ENCODE data around the gene RS1.
A peak's percentile ranks its signal among the peaks of the same experiment; 100 is the strongest.

Gene RS1

GRCh38 chrX:18668071-18668835 lies 3.7 kb downstream of the RS1 start:
- peak; percentile 5 for DNase-seq

GRCh38 chrX:18666614-18667013 lies 5.3 kb downstream of the RS1 start:
- no peak for DNase-seq

GRCh38 chrX:18664947-18665346 lies 7.0 kb downstream of the RS1 start:
- no peak for DNase-seq

GRCh38 chrX:18661273-18661672 lies 10.6 kb downstream of the RS1 start:
- DNase-seq: no peak

- no peak for DNase-seq
These were observed 16.8 kb downstream of the RS1 start for GRCh38 chrX:18654875-18655836.

GRCh38 chrX:18652636-18653035 lies 19.3 kb downstream of the RS1 start:
- DNase-seq: no peak

- DNase-seq: no peak
These were observed 21.2 kb downstream of the RS1 start for GRCh38 chrX:18650662-18651061.

- DNase-seq: no peak
These were observed 22.4 kb downstream of the RS1 start for GRCh38 chrX:18649498-18649951.

- DNase-seq: no peak
These were observed 24.3 kb downstream of the RS1 start for GRCh38 chrX:18647621-18648020.

- no peak for DNase-seq
These were observed 28.1 kb downstream of the RS1 start for GRCh38 chrX:18643853-18644252.

GRCh38 chrX:18643243-18643642 lies 28.7 kb downstream of the RS1 start:
- no peak for DNase-seq

- DNase-seq: no peak
These were observed 31.2 kb downstream of the RS1 start for GRCh38 chrX:18640686-18641085.

GRCh38 chrX:18639280-18639679 lies 32.6 kb downstream of the RS1 start:
- no peak for DNase-seq

GRCh38 chrX:18638398-18638797 lies 33.5 kb downstream of the RS1 start:
- DNase-seq: no peak

- DNase-seq: no peak
These were observed 41.0 kb downstream of the RS1 start for GRCh38 chrX:18630934-18631333.

- no peak for DNase-seq
These were observed 47.3 kb downstream of the RS1 start for GRCh38 chrX:18624599-18624998.

GRCh38 chrX:18620349-18620748 lies 51.6 kb downstream of the RS1 start:
- DNase-seq: no peak

- no peak for DNase-seq
These were observed 52.6 kb downstream of the RS1 start for GRCh38 chrX:18619288-18619687.

GRCh38 chrX:18617407-18617750 lies 54.5 kb downstream of the RS1 start:
- no peak for DNase-seq

GRCh38 chrX:18616688-18617406 lies 55.1 kb downstream of the RS1 start:
- DNase-seq: no peak

GRCh38 chrX:18613930-18614639 lies 57.8 kb downstream of the RS1 start:
- DNase-seq: no peak

- DNase-seq: no peak
These were observed 63.9 kb downstream of the RS1 start for GRCh38 chrX:18607966-18608365.

- DNase-seq: no peak
These were observed 73.5 kb downstream of the RS1 start for GRCh38 chrX:18598413-18598812.
